Measurements from ENCODE around the gene ELL. TPM values are rescaled to one million over a fixed set of nuclear protein-coding genes. Genes with fewer than 3 reads are reported as not detected.

ELL gene
- total RNA-seq, 1 donor from 2014 or later: 7.5 TPM

DNA sequence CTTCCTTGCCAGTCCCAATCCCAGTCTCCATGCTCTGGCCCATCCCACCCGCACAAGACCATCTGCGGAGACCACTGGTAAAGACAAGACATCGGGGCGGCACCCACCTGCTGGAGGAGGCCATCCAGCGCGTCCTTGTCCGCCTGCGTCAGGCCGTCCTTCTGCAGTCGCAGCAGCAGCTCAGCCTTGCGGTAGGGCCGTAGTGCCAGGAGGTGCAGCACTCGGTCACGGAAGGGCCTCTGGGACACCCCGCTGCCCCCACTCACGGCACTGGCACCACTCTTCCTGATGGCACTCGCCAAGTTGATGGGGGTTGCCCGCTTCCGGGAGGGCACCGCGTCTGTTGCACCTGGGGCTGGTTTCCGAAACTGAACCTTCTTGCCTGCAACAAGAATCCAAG is 60.4 kb downstream of the ELL start:
- ATAC-seq (ENCODE audit: poor library complexity) (no peak), DNase-seq (no peak)
- intact Hi-C loops (cut with DNase I): no loop called here

DNA sequence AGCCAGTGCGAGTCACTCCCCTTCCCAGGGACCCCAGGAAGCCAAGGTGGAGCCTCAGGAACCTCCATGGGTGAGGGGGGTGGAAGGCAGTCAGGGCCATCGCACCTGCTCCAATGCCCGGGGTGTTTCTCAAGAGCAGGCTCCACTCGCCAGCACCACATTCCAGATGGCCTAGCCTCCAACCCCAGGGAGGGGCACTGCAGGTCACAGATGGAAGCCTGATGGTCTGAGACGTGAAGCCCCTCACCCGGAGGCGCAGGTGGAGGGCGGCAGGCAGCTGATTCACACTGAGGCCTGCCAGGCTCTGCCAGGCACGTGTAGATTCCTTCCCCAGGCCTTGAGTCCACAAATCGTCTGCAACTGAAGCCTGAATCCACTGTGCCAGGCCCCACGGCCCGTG is 61.0 kb downstream of the ELL start:
- DNase-seq (no peak), ATAC-seq (ENCODE audit: poor library complexity) (no peak)
- intact Hi-C loops (cut with DNase I): no loop called here

GRCh38 chr19:18457483-18458331 is 64.2 kb downstream of the ELL start:
- ATAC-seq (ENCODE audit: poor library complexity): no peak
- no peak for DNase-seq

DNA sequence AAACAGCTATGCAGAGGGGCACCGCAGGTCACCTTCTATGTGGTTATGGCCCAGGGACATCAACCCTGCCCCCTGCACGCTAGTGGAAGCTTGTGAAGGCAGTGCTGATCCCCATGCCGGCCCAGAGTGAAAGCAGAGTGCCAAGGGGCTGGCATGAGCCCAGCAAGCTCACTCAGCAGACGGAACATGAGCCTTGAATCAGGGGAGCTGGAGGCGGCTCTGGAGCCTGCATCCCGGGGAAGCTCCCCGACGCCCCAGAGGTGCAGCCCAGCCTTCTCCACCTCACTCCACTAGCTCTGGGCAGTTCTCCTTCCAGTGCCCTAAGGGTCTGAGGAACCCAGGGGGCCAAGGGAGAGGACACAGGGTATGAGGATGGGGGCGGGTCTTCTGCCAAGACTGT is 64.9 kb downstream of the ELL start:
- ATAC-seq (ENCODE audit: poor library complexity) (peak; percentile 55), DNase-seq (peak; percentile 87)
- intact Hi-C loops (cut with DNase I): loop anchor here (10.0 kb wide), 1 partner anchor 408 kb away; no protein-coding TSS in a partner anchor

More at GRCh38 chr19:18457483-18458331, 64.2 kb downstream of the ELL start:
- intact Hi-C loops (cut with DNase I): loop anchor here (10.0 kb wide), 1 partner anchor 407 kb away; no protein-coding TSS in a partner anchor

DNA sequence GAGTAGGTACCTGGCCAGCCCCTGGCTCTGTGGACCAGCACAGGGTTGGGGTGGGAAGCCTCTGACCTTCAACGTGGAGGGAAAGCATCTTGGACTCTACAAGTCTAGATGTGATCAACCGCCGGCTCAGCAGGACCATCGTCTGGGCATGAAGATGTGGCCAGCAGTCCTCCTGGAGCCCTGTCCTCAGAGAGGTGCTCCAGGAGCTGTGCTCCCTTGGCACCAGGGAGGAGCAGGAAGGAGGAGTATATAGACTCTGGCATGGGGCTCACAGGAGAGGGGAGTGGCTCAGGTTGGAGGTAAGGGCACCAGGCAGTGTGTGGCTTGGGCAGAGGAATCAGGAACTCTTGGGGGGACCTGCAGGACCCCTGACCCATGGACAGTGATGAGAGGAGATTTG is 65.6 kb downstream of the ELL start:
- no peak for ATAC-seq (ENCODE audit: poor library complexity)
- intact Hi-C loops (cut with DNase I): loop anchor here (10.0 kb wide), 1 partner anchor 409 kb away; no protein-coding TSS in a partner anchor
- no peak for DNase-seq

GRCh38 chr19:18453269-18454024 is 68.4 kb downstream of the ELL start:
- intact Hi-C loops (cut with DNase I): loop anchor here (5.0 to 10.0 kb wide), 2 partner anchors 109 to 411 kb away; no protein-coding TSS in a partner anchor
- DNase-seq (no peak), ATAC-seq (ENCODE audit: poor library complexity) (no peak)

DNA sequence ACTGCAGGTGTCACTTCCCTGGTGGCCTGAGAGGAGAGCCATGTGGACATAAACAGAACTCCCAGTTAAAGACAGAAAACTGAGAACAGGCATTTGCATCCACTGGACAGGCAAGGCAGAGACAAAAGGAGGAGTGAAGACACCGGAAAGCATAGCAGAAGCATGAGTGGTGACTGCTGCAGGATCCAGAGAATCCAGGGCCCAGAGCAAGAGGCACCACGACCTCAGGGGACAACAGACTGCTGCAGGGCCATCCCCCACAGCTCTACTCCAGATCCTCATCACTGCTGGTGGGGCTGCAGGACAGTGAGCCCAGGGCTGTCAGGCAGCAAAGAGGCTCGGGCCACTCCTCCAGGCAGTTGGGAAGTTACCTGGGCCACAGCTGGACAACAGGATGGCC is 69.5 kb downstream of the ELL start:
- intact Hi-C loops (cut with DNase I): loop anchor here (5.0 to 10.0 kb wide), 2 partner anchors 110 to 412 kb away; no protein-coding TSS in a partner anchor
- no peak for DNase-seq
- ATAC-seq (ENCODE audit: poor library complexity): no peak

DNA sequence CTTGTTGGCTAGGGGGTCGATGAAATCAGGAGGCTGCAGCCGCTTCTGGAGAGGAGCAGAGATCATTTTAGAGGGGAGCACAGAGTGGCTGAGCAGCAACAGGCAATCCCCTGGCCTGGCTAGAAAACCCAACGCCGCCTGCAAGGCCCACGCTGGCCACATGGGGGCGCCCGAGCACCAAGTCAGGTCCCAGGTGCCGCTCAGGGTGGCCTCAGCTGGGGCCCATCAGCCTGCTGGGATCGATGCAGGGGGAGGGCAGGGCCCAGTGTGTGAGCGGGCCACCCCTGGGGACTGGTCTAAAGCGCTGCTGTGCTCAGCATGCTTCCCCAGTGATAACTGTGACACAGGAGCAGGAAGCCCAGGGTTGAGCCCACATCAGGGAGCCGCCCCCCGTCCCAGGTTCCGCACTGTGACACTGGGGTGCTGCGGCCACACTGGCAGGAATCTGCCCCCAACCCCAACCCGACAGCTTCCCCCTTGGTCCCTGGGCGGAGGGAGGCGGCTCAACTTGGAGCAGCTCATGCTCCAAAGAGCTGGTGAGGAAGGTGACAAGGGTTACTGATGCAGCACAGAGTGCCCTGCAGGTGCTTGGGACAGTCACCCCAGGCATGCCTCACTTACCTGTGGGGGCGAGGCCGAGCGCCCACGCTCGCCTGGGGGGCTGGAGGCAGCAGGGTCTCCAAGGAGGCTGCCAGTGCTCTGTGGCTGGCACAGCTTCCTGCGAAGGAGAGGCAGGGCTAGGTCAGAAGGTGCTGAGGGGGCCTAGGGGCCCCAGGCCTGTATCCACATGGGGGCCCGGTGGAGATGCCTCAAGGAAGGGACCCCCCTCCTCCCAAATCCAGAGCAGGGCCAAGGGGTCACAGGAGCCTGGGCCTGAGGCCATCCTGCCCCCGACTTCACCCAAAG is 70.7 kb downstream of the ELL start:
- peak; percentile 93 for DNase-seq
- intact Hi-C loops (cut with DNase I): loop anchor here (5.0 to 10.0 kb wide), 2 partner anchors 111 to 414 kb away; no protein-coding TSS in a partner anchor
- peak; percentile 90 for ATAC-seq (ENCODE audit: poor library complexity)

DNA sequence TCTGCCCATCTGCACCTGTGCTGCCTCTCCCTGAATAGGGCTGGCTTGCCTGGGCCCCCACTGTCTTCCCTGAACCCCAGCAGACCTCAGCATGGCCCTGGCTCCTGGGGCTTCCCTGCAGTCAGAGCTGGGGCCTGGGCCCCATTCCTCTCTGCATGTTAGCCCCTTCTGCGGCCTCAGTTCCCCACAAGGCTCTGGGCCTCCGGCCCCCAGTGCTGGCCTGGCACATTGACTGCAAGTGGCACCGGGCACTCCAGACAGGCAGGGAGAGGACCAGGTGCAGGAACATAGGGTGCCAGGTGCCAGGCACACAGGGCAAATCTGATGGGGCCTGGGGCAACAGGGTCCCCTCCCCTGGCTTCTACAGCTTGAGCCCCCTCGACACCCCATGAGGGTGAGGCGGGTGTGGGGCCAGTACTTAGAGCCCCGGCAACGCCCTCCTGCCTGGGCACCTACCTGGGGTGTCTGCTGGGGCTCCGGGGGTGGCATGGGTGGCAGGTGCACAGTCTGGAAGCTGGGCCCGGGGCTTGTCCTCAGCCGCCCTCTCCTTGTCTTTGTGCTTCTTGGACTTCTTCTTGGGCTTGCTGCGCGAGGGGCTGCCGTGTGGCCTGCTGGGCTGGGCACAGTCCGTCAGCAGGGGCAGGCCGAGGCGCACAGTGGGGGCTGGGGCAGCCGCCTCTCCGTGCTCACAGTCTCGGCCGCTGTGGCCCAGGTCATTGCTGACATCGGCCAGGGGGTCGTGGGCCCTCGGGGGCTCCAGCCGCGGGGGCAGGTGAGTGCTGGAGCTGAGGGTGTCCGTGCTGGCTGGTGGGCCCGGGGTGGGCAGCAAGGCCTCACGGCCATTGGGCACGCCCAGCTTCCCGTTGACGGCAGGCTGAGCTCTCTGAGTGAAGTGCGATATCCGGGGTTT is 71.6 kb downstream of the ELL start:
- ATAC-seq (ENCODE audit: poor library complexity): no peak
- no peak for DNase-seq
- intact Hi-C loops (cut with DNase I): loop anchor here (5.0 to 10.0 kb wide), 2 partner anchors 112 to 415 kb away; no protein-coding TSS in a partner anchor

DNA sequence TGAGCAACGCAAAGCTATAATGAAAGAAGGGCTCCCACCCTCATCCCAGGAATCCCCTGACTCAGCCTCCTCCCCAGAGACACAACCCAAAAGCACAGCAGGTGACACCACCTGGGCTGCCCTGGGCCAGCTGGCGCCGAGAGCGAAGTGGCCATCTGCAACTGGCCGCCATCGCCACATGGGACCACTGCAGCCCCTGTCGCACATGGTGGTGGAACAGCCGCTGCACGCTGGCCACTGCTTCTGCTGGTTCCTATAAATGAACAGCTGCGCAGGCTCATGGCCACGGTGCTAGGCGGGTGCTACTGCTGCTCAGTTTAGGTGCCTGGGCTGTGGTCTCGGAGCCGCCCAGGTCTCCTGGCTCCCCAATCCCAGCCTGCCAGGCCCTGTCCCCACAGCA is 72.3 kb downstream of the ELL start:
- ATAC-seq (ENCODE audit: poor library complexity) (no peak), DNase-seq (no peak)
- intact Hi-C loops (cut with DNase I): no loop called here

- no peak for DNase-seq
- no peak for ATAC-seq (ENCODE audit: poor library complexity)
- intact Hi-C loops (cut with DNase I): no loop called here
Observed at GRCh38 chr19:18446811-18447359, 75.0 kb downstream of the ELL start.

- DNase-seq: no peak
- ATAC-seq (ENCODE audit: poor library complexity): no peak
- intact Hi-C loops (cut with DNase I): no loop called here
Observed at GRCh38 chr19:18446145-18446810, 75.6 kb downstream of the ELL start.

DNA sequence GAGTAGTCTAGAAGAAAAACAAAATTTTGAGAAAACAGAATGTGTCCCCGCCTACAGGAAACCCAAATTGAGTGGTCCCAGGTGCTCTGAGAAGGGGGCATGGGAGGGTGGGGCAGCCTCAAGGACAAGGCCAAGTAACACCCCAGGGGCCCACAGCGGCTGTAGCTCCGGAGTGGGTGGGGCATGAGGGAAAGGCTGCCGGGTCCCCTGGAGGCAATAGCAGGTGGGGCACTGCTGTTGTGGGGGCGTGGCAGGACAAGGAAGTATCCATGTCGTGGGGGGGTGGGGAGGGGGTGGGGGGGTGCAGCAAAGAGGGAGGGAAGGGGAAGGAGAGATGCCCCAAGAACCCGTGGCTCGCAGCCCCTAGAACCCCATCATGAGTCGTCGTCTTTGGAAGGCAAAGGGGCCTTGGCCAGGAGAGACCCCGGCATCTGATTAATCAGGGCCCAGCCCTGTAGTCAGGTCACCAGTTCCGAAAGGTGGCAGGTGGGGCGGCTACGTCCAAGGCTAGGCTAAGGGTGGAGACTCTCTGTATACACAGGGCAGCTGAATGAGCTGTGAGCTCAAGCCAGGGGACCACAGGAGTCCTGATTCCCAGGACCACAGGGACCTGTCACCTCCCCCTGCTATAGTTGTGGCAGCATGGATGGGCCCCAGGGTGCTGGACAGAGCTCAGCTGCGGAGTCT is 76.5 kb downstream of the ELL start:
- intact Hi-C loops (cut with DNase I): no loop called here
- no peak for ATAC-seq (ENCODE audit: poor library complexity)
- no peak for DNase-seq

GRCh38 chr19:18444513-18444912 is 77.4 kb downstream of the ELL start:
- ATAC-seq (ENCODE audit: poor library complexity): no peak
- no peak for DNase-seq
- intact Hi-C loops (cut with DNase I): no loop called here

DNA sequence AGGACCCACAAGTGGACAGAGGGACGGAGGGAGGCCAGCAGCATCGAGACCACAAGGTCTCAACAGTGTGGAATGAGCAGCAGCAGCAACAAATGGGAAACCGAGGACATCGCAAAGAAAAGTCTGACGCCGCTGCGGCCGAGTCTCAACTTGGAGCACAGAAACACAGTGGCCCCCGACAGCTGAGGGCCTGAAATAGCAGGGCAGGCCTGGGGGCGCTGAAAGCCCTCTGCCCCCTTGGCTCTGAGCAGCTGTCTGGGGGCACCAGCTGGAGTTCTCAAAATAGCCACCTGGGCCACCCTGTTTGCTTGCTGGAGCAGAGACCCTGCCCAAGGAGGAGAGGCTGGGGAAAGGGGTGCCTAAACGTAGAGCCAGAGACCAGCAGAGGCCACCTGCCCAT is 78.0 kb downstream of the ELL start:
- intact Hi-C loops (cut with DNase I): no loop called here
- no peak for DNase-seq
- ATAC-seq (ENCODE audit: poor library complexity): no peak

DNA sequence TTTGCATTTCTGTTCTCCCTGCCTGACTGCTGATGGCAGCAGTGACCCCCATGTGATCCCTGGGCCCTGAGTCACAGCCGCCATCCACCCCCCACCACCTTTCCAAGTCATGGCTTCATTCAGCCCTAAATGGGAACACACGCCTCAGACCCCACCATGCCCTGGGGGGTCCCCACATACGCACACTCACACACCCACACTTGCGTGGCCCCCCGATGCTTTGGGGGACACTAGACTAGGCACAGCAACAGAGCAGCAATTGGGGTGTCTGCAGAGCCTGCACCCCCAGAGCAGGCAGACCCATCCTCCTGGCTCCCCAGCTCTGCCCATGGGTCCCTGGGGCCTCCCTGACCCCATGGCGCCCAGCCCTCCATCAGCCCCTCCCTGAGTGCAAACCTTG is 78.5 kb downstream of the ELL start:
- DNase-seq: no peak
- intact Hi-C loops (cut with DNase I): no loop called here
- ATAC-seq (ENCODE audit: poor library complexity): no peak
